HG03432 (cell line): ENCODE results near the gene STEAP1B.

Source experiments
- ATAC-seq: cut with Tn5 transposase; IDR thresholded peaks from one replicate; pipeline ENCODE4 v1.9.1; 2021; ENCODE audit warnings: mild to moderate bottlenecking, moderate library complexity; ENCODE audit not compliant: unreplicated experiment

The STEAP1B gene

DNA sequence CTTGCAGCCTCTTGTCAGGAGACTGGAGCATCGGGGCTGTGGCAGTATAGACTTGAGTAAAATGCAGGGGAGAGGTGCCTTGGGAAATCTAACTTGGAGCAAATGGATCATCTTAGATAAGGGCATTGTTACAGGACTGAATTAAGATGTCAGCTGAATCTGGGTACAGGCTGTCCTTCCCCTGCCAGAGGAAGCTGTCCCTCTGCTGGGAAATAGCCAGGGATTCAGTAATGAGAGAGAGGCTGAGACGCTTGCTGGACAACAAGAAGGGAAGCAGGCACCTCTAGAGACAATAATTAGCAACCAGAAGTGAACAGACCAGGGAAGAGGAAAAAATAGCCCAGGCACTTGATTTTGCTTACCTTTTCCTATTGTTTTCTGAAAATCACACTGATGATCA, 122.3 kb downstream of the STEAP1B start:
- ATAC-seq = no peak

DNA sequence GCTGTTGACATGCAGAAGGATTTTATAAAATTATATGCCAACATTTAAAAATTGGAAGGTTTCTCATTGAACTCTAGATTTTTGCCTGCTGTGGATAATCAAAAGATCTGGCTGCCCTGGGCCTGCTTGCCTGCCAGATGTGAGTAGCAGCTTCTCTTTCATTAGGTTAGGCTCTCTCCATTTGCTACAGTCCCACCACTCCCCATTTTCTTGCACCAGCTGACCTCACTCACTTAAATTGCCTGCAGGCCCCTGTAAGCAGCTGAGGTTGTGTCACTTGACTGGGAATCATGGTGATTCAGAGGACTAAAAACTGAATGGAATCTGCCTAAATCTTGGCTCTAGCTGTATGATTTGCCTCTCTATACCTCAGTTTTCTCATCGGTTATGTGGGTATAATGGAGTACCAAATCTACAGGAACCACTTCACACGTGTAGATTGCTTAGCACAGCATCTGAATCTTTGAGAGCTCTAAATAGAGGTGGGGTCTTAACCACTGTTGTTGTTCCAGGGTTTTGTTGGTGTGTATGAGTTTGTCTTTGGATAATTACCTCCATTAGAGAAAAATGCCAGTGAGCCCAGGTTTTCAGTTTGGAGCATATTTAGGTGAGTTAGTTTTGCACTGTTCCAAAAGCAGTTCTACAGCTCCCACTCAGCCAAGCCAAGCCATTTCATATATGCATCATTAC, 124.5 kb downstream of the STEAP1B start:
- no peak for ATAC-seq

DNA sequence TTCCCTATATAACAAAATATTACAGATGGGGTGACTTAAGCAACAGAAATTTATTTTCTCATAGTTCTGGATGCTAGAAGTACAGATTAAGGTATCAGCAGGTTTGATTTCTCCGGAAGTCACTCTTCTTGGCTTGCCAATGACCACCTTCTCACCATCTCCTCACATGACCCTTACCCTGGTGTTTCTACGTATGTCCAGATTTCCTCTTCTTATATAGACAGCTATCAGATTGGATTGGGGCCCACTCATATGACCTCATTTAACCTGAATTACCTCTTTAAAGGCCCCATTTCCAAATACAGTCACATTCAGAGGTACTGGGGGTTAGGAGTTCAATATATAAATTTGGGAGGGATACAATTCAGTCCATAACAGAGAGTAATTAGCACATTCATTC, 126.1 kb downstream of the STEAP1B start:
- no peak for ATAC-seq

DNA sequence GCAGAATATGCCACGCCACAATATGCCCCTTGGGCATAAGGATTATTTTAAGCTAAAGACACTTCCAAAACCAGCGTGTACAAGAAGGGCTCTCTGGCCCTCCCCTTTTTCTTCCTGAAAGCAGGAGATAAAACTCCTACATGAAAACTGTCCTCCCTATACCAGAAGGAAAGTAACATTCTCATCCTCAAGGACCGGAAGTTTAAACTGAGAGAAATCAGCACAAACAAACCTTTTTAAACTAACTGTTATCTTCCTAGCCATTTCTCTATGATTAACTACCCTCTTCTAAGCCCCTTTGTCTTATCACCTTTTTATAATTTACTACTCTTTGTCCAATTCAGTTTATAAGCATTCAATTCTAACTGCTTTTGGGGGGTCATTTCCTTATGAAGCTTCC, 126.6 kb downstream of the STEAP1B start:
- no peak for ATAC-seq

DNA sequence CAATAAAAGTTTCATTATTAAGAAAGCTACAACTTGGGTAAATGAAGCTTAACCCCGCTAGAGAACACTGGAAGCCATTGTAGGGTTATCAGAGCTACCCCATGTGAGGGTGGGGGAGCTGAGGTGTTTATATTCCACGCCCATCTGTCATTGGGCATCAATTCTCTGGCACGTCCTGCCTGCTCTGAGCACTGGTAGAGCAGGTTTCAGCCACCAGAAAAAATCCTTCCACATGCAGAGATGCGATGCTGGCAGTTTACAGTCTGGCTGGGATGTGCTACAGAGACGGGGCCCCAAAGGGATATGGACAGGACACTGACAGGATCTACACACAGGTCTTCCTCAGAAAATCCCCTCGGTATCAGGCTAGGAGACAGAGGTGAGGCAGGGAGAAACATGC, 127.1 kb downstream of the STEAP1B start:
- ATAC-seq = no peak

DNA sequence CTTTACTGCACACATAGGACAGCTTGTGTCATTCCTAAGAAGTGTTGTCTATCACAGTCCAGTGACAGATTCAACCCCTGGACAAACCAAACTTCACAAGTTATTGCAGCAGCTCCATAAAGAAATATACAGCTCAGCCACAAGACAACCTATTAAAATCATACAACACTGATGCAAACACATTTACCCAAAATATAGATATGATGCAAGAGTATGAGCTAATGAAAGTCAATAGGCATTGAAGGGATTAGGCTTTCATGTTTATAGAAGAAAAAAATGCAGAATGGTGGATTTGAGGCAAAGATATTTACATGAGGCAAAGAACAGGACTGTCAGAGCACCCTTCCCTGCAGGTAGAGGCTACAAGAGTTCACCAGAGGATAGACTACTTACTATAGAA, 128.1 kb downstream of the STEAP1B start:
- ATAC-seq = no peak
